CD4-positive, alpha-beta T cell treated with Interleukin-4 for 4 hours (primary cell): ENCODE results near the gene GRIN2C.
"Not testable (repeated sequence)": the region's sequence is repeated elsewhere in the genome, so short reads cannot be mapped to it uniquely, and the experiment has no call there.

Experiments
- DNase-seq: peaks from one replicate; pipeline ENCODE4 v3.0.0-alpha.2; 2020

Gene GRIN2C

GRCh38 chr17:74878658-74879057 is 19.0 kb upstream of the GRIN2C start:
- DNase-seq: no peak

DNA sequence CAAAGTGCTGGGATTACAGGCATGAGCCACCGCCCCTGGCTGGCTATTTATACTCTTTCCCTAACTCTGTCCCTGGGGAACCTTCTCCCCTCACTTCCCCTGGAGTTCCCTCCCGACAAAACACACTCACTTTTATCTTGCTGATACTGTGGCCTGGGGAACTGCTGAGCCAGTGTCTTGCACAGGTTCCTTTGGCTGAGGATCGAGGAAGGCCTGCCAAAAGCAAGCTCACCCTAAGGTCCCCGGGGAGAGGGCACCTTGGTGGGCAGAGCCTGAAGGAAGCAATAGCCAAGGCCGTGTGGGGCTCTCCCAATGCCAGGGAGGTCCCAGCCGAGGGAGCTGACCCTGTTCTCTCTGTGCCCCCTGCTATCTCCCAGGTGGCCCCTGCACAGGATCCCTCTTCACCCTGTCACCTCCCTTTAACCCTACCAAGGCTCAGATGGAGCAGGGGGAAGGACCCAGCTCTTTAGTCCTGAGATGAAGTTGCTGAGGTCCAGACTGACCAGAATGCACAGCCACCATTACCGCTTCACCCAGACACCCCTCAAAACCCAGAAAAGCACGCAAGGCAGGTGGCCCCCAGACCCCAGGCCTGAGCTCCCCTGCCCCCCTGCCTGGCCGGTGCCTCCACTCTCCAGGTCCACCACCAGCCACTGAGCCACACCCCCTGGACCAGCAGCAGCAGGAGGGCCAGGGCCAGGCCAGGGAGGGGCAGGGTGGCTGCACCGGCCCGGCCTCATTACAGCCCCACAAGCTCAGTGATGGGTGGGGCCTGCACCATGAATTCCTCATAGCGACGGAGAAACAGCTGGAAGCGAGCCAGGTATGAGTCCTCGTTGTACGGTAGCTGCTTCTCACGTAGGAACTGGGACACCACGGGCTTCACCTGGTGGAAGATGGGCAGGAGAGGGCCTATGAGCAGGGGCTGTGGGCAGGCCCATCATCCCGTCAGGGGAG is 18.2 kb upstream of the GRIN2C start:
- DNase-seq: no peak

GRCh38 chr17:74875977-74876593 is 16.4 kb upstream of the GRIN2C start:
- no peak for DNase-seq

GRCh38 chr17:74875155-74875976 is 15.7 kb upstream of the GRIN2C start:
- DNase-seq: no peak

- no peak for DNase-seq
Measured at GRCh38 chr17:74874615-74875037, 14.9 kb upstream of the GRIN2C start.

DNA sequence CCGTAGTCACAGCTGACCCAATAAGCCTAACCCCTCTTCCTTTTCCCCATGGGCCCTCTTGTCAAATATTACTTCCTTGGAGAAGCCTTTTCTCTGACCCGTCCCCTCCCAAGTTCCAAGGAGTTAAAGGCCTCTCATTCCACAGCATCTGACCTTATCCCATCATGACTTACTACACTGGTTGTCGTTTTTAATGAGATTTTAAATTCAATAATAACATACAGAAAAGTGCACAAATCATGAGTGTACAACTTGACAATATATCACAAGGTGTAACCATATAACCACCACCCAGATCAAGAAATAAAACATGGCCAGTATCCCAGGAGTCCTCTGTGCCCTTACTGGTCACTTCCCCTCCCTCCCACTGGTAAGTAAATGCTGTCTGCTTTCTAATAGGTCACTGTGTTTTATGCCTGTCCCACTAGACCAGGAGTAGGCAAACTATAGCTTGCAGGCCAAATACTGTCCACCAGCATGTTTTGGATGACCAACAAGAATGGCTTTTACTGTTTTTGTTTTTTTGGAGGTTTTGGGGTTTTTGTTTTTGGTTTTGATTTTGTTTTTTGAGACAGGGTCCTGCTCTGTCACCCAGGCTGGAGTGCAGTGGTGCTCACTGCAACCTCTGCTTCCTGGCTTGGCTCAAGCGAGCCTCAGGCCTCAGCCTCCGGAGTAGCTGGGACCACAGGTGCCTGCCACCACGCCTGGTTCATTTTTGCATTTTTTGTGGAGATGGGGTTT is 14.4 kb upstream of the GRIN2C start:
- no peak for DNase-seq

- DNase-seq: peak; percentile 100
Measured at GRCh38 chr17:74873037-74873873, 13.6 kb upstream of the GRIN2C start.

DNA sequence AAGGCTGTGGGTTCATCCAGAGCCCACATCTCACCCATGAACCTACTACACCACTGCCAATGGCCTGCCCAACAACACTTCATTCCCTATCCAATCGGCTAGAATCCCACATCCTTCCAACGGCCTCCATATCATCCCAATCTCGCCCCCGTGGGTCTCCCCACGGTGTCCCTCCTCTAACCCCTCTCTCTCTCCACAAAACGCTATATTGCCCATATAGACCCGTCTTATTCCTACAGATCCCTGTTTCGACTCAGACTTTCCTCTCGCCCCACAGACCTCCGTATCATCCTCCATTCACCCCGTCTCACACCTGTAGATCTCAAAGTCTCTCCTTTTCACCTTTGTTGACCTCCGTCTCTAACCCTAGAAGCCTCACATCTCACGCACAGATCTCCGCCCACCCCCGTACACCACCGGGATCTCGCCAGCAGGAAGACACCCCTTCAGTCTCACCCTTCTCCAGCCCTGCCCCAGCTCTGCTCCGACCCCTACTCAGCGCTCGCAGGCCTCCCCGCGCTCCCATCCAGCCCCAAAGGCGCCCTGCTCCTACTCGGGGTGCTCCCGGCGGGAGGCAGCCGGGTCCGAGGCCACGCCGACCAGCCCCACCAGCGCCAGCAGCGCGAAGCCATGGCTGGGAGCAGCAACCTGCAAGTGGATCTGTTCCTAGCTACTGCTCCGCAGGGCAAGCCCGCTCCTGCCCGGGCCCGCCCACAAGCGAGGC is 12.8 kb upstream of the GRIN2C start, which contains the start of gene FDXR:
Gene FDXR (minus strand): TSS at position 682 of the 724 bp plus-strand sequence. CDS start 50 bp downstream, at position 632.
- no peak for DNase-seq

- DNase-seq: no peak
Measured at GRCh38 chr17:74871356-74872076, 11.8 kb upstream of the GRIN2C start.

GRCh38 chr17:74870512-74870911 is 10.8 kb upstream of the GRIN2C start:
- no peak for DNase-seq

DNA sequence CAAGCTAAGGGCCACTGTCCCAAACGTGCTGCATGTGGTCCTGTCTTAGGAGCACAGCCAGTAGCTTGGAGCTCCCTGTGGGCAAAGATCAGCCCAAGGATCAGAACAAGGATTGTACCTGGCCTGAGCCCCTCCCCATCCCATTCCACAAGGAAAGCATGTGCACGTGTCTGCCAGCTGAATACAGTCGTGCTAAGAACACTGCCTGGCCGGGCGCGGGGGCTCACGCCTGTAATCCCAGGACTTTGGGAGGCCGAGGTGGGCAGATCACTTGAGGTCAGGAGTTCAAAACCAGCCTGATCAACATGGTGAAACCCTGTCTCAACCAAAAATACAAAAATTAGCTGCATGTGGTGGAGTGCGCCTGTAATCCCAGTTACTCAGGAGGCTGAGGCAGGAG is 10.3 kb upstream of the GRIN2C start:
- DNase-seq: not testable (repeated sequence)

- no peak for DNase-seq
Measured at GRCh38 chr17:74868908-74869255, 9.2 kb upstream of the GRIN2C start.

DNA sequence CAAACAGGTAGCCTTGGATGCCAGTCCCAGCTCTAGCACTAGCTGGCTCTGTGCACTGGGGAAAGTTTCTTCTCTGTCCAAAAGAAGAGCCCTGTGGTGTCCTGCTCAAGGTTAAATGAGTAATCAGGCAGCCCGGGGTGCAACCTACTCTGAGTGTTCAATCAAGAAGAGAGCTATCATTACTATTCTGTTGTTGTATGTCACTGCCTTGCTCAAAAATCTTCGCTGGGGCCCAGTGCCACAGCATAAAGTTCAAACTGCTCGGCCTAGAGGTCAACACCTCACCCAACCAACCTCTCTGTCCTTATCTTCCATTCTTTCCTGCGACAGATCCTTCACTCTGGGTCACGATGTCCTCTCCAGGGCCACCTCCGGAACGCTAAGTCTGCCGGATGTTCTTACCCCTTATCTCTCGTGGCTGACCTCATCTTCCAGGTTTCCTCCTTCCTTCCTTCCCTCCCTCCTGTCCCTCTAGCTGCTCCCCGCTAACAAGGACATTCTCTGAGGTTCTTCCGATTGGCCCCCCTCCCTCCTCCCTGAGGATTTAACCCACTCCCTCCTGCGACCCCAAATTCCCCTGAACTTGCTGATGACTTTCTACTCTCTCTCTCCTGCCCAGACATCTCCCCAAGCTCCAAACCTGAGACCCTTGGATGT is 8.7 kb upstream of the GRIN2C start:
- no peak for DNase-seq

DNA sequence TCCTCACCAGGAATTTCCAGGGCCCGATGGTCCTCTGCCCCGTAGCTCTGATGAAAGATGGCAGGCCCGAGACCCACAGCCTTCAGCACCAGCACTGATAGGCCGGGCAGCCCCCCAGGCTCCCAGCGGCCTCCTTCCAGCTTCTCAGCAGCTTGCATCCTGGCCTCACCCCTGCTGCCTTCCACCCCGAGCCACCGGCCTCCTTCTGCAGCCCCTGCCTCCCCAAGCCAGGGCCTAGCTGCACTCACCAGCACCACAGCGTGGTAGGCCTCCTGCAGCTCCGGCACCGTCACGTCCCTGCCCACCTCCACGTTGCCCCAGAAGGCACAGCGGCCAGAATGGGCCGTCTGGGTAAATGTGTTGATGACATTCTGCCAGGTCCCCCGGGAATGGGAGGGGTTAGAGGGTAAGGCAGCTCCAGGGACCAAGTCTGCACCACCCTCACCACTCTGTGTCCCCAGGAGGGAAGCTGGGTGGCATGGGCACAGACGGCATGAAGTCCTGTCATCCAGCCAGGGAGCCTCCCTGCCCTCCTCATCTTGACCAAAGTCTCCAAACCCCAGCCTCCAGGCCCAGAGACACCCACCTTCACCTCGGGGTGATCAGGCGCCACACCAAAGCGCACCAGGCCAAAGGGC is 6.6 kb upstream of the GRIN2C start:
- no peak for DNase-seq

- no peak for DNase-seq
Measured at GRCh38 chr17:74865504-74866197, 6.0 kb upstream of the GRIN2C start.

GRCh38 chr17:74864866-74865395 is 5.2 kb upstream of the GRIN2C start:
- DNase-seq: peak; percentile 70

DNA sequence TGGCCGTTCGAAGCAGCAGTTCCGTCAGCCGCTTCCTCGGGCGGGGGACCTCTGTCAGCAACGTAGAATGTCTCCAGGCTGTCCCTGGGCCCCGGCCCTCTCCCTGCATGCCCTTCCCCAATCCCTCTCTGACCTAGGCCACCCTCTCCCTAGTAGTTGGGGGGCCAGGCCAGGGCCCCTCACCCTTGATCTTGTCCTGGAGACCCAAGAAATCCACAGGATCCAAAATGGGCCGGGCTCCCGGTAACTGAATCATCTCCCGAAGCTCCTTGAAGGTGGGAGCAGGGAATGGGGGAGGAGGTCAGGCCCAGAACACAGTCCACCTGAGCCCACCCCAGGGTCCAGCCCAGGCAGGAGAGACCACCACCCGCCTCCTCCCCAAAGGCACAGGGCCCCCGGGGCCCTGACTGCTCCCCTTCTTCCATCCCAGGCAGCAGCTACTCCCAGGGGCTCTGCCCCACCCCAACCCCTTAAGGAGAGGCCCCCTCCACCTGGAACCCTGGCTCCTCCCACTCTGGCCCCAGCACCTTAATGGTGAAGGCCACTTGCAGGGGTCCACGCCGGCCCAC is 4.7 kb upstream of the GRIN2C start:
- no peak for DNase-seq
